Measurements from ENCODE around the gene ATP6V0E1. TPM values are rescaled to one million over a fixed set of nuclear protein-coding genes. Genes with fewer than 3 reads are reported as not detected.

The ATP6V0E1 gene
- total RNA-seq, 1 experiment from 2014 or later: 84.6 TPM

DNA sequence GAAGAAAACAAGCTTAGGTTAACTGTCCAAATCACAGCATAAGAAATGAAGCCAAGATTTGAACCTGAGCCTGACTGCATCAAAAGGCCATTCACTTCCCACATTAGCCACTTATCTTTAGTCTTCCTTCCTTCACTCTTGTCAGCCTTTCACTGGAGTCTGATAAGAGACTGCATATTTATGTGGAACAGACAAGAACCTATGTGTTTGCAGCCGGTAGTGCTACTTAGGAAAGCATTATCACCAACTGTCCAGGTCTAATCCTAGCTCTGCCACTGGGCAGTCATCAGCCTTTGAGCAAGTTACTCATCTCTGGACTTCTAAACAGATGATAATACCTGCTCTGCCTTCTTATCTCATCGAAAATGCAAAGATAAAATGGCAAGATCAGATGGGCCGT is 12.1 kb upstream of the ATP6V0E1 start (continued):
- no peak for TF ChIP-seq SIN3A (IDR thresholded peaks at IDR 0.05; ENCODE audit: low read depth)
- TF ChIP-seq YY1 (IDR thresholded peaks at IDR 0.05; ENCODE audit: extremely low read depth, insufficient replicate concordance, low read depth, low read length): no peak
- TF ChIP-seq ZNF274 (IDR thresholded peaks at IDR 0.05; ENCODE audit: low read depth, low read length): no peak

GRCh38 chr5:172972552-172972951 is 11.0 kb upstream of the ATP6V0E1 start:
- BruUV-seq (replicated peaks): no TSS peak
- TF ChIP-seq FOSL1 (IDR thresholded peaks at IDR 0.05; ENCODE audit: low read depth) (no peak), TCF7L2 (IDR thresholded peaks at IDR 0.05; ENCODE audit: borderline replicate concordance, extremely low read depth, insufficient read depth, insufficient read length) (no peak), ELF1 (IDR thresholded peaks at IDR 0.05; ENCODE audit: borderline replicate concordance, low read depth) (no peak)
- RAD21 ChIA-PET (ENCODE audit: low non-redundant PET in 1 of 2, low total read pairs in 2 of 2, uncharacterized antibody in 2 of 2, unreplicated experiment in 2 of 2): interaction anchor here in 1 of 2 experiments (1.6 kb wide), 1 partner anchor 266 kb away, joined by 3 read pairs; no protein-coding TSS in a partner anchor
- Histone ChIP-seq H3K27me3 (ENCODE audit: insufficient read depth, low read length) (no peaks in the 10 kb centered on the region), H4K20me1 (ENCODE audit: insufficient read depth) (no peaks in the 10 kb centered on the region), H3K9ac (ENCODE audit: low read length) (no peak overlapping the region), H3K36me3 (ENCODE audit: control insufficient read depth in 1 of 2, insufficient read depth in 2 of 2, low read length in 2 of 2) (peaks cover 4 to 6% of the 10 kb centered on the region in 2 experiments; a peak in 2 of 4 replicates), H3K27ac (ENCODE audit: low read depth, low read length) (no peak overlapping the region), H2AFZ (ENCODE audit: low read depth, low read length, poor library complexity, severe bottlenecking) (no peak overlapping the region), H3K4me1 (ENCODE audit: control insufficient read depth in 1 of 2, insufficient read depth in 2 of 2, low read length in 2 of 2) (no peaks in the 10 kb centered on the region), H3K4me2 (ENCODE audit: low read length) (no peak overlapping the region), H3K4me3 (replicated peaks in 1 of 2; ENCODE audit: low read depth in 1 of 2, low read length in 2 of 2) (no peak overlapping the region), H3K79me2 (ENCODE audit: insufficient read depth, low read length) (no peaks in the 10 kb centered on the region), H3K9me3 (ENCODE audit: control insufficient read depth in 1 of 2, insufficient read depth in 1 of 2, low read depth in 1 of 2, low read length in 2 of 2) (no peaks in the 10 kb centered on the region), H3K9me2 (ENCODE audit: insufficient read depth) (no peaks in the 10 kb centered on the region)
- CTCF ChIA-PET: no interaction called here
- POLR2A ChIA-PET: interaction anchor here (0.6 to 1.1 kb wide), 2 partner anchors 14 to 195 kb away, joined by 4 read pairs; partner anchors contain the start of gene RPL26L1
- intact Hi-C loops (cut with micrococcal nuclease): no loop called here
- no peak for ATAC-seq
- no peak for DNase-seq (ENCODE audit: low read depth, low spot score)

Data from HCT116 (cell line).